NCI-H2227 (cell line): Measurements from ENCODE around the gene RAB8A.
A peak's percentile ranks its signal among the peaks of the same experiment; 100 is the strongest.

Source experiments
- DNase-seq: peaks from one replicate; lab custom pipeline; 2025; ENCODE audit not compliant: unreplicated experiment; lab: John Stamatoyannopoulos, UW

The RAB8A gene

DNA sequence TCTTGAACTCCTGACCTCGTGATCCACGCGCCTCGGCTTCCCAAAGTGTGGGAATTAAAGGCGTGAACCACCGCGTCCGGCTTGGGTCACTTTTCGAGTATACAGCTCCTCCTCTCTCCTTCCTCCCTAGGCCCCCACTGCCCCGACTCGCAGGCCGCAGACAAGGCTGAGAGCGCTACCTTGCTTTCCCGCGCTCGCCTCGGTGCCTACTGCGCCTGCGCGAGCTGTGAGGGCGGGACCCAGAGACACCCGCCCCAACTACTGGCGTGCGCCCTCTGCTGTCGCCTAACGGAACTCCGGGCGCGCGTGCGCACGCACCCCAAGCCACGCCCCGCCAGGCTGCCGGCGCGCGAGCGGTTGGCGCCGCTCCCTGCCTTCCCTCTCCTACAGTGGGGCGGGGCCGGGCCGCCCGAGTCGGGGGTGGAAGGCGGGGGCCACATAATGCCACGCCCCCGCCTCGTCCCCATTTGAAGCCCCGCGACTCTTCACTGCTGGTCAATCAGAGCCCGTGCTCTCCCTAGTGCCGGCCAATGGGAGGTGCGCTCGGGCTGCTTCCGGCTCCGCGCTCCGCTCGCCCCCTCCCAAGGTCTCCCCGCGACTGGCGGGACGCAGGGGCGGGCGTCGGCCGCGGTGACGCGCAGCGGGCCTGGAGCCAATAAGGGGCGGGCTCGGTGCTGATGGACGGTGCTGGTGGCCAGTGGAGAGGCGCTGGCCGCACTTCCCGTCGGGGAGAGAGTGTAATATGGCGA is at the start of gene RAB8A:
Gene RAB8A, plus strand, starts transcription at position 730 of the 749 bp plus-strand sequence. Its CDS starts 13 bp downstream, at position 743.
- peak; percentile 100 for DNase-seq

DNA sequence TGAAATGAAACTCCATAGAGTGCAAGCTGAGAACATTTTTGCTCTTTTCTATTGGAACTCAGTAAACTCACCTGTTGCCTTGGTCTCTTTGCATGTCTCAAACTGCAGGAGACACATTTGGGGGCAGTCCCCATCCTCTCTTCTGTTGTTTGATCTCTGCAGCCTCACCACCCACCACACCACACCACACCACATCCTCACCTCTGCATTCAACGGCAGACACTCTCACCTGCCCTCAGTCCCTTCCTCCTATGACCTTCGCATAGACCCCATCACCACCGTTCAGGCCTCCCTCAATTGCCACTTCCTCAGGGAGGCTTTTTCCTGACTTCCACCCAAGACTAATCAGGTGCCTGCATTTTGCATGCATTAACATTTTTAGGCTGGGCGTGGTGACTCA is 49.7 kb upstream of the RAB8A start:
- no peak for DNase-seq

DNA sequence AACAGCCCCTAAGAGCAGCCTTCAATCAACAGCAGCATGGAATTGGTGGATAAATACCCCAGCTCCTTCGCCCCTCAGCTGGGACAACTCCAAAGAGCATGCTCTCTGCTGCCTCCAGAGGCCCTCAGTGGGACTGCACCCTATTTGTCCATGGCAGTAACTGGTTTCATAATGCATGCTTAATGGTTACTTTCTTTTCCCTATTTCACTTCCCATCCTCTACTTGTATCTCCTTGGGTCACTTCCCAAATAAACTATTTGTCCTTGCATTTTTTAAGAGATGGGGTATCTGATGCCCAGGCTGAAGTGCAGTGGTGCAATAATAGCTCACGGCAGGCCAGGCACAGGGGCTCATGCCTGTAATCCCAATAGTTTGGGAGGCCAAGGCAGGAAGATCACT is 48.9 kb upstream of the RAB8A start:
- peak; percentile 54 for DNase-seq

DNA sequence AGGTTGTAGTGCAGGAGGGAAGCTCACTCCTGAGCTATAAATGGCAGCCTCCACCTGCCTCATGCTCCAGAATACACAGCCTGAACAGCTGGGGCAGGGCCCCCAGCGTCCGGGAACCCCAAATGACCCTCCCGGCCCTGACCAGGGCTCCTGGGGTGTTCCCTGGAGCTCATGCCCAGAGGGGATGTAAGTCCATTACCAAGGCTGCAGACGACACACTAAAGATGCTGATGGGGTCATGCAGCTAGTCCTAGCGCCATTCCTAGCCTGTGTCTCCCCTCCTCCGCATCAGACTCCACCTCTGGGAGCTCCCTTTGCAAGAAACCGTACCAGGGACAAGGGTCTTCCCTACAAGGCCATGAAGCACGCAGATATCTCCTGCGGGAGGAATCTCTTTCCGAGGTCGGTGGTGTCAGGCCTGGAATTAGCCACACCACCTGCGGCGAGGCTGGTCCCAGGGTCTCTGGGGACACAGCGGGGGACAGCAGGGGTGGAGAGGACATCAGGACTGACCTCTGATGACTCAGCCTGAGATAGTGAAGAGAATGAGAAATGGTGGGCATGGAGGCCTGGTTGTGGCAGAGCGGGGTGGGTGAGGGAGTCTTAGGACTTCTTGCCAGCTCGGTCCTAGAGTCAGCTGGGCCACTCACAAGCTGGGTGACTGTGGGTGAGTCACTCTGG is 47.3 kb upstream of the RAB8A start:
- no peak for DNase-seq

DNA sequence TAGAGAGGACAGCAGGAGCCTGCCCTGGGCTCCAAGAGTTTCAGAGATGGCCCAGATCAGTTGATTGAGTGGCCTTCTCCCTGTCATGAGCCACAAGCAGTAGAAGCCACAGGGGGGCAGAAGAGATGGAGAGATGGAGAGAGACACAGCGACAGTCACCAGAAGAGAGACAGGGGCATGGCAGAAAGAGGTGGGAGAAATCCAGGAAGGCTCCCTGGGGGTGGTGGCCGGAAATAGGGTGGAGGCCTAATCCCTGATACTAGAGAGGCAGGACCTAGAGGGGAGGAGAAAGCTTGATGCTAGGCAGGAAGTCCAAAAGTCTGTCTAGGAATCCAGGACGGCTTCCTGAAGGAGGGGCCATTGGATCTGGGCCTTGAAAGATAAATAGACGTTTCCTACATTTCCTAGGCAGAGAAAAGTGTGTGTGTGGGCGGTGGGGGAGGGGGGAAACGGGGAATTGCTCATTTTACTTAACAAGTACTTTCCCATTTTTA is 45.0 kb upstream of the RAB8A start:
- no peak for DNase-seq

DNA sequence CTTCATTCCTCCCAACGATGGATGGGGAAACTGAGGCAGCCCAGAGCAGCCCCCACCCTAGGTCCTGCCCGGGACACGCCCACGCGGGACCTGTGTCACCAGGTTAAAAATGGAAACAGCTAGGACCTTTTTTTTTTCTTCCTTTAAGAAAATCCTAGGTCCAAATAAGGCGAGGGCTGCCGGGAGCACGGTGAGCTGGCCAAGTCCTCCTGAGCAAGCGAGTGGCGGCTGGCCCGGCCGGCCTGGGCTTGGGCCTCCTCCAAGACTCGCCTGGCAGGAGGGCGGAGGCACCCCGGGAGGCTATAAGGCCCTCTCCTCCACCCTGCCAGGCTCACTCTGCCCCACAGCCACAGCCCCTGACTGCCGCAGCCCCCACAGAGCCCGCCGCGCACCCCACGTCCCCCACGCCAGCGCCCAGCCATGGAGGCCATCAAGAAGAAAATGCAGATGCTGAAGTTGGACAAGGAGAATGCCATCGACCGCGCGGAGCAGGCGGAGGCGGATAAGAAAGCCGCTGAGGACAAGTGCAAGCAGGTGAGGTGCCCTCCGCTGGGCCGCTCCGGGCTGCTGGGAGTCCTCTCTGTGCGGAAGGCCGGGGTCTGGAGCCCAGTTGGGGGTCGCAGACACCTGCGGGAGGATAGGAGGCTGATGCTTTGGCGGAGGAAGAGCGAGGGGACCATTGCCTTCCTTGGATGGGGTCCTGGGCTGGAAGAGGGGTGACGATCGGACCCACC is 44.3 kb upstream of the RAB8A start:
- no peak for DNase-seq

DNA sequence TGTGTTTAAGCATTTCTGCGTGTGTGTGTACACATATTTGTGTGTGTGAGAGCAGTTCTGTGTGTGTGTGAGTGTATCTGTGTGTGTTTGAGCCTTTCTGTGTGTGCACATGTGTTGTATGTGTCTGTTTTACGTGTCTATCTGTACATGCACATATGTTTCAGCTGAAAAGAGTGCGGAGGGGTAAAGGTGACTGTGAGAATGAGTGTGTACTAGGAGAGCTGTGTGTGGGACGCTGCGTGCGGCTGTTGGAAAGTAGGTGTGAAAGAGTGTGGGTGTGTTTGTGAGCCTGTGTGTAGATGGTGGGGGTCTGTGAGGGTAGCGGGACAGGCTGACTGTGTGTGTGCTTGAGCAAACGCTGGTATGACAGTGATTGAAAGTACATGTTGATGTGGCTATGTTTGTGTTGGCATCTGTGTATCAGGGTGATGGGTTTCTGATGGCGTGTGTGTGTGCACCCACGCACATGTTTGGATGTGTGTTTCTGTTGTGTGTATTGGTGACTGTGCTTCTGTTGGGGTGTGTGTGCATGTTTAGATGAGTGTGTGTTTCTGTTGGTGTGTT is 42.9 kb upstream of the RAB8A start:
- no peak for DNase-seq

DNA sequence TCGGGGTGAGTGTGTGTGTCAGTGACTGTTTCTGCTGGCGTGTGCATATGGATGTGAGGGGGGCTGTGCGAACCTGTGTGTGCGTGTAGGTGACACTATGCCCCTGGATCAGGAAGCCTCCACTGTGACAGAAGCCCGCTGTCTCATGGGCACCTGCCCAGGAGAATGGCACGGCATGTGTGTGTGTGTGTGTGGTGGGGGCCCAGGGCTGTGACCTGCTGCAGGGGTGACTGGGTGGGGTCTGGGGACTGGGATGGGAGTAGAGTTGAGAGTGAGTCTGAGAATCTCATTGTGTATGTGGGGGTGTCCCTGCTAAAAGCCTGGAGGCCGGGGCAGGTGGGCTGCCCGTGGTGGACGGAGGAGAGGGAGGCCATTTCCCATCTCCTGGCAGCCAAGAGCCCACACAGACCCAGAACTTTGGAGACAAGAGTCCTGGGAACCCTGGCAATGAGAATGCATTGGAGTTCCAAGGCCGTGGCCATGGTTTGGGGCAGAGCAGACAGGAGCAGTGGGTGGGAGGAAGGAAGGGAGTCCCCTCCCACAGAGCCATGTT is 41.8 kb upstream of the RAB8A start:
- DNase-seq: no peak

DNA sequence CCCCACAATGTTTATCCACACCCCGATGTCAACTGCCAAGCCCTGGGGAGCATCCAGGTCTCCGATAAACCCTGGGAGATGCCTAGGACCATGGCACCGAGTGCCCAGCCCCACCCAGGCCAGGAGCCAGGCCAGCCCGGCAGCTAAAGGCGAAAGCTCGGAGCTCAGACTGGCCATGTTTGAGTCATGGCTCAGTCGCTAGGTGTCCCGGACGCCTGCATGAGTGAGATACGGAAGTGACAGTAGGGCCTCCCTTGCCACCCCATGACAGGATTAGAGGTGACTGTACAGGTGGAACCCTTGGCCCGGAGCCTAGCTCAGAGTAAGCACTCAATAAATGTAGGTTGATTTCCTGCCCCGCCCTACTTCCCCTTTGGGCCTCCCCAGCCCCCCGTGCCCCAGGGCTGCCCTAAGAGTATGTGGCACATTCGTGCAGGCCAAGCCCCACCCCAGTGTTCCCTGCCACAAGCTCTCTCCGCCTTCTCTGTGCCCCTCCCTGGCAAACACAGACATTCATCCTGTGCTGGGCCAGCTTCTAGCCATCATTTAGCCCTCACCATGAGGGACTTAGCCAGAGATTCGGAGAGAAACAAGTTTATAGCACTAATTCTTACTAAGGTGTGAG is 41.2 kb upstream of the RAB8A start:
- no peak for DNase-seq

DNA sequence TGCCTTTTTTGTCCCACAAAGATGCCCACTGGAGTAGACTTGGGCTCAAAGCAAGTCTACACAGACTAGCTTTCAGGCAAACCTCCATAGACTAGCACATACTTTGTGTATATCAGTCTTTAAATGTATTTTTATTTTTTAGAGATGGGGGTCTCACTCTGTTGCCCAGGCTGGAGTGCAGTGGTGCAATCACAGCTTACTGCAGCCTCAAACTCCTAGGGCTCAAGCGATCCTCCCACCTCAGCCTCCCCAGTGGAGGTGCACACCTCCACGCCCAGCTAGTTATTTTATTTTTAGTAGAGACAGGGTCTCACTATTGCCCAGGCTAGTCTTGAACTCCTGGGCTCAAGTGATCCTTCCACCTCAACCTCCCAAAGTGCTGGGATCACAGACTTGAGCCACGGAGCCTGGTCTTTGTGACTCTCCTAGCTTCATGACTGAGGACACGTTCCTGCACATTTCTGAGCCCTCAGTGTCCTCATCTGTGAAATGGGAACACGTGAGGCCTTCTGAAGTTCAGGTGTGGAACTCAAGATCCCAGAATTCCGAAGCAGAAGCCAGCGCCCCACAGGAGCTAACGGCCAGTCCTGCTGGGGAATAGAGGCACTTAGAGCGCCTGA is 40.5 kb upstream of the RAB8A start:
- DNase-seq: no peak

DNA sequence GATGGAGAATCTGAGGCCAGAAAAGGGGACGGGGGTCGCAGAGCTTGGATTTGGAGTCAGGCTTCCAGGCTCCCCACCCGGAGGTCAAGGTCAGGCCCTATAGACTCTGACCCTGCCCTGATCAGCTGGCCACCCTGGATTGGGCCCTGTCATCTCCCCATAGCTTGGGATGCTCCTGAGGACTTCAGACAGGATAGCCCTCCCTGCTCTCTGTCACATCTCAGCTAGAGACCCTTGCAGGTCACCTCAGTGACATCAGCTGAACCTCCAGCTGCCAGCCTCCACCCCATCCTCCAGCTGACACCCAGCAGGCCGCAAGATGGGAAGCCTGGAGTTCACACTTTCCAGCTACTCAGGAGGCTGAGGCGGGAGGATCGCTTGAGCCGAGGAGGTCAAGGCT is 38.2 kb upstream of the RAB8A start:
- DNase-seq: no peak

DNA sequence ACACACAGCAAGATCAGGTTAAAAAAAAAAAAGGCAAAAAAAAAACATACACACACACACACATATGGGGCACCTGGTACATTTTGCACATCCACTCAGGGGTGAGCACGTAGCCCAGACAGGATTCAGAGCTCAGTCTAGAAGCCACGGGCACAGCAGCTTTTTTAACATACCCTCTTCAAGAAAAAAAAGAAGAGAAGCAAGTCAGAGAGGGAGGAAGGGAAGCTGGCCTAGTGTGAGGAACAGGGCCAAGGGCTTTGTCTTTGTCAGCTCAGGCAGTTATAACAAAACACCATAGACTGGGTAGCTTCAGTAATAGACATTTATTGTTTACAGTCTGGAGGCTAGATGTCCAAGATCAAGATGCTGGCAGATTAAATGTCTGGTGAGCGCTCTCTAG is 37.7 kb upstream of the RAB8A start:
- no peak for DNase-seq

DNA sequence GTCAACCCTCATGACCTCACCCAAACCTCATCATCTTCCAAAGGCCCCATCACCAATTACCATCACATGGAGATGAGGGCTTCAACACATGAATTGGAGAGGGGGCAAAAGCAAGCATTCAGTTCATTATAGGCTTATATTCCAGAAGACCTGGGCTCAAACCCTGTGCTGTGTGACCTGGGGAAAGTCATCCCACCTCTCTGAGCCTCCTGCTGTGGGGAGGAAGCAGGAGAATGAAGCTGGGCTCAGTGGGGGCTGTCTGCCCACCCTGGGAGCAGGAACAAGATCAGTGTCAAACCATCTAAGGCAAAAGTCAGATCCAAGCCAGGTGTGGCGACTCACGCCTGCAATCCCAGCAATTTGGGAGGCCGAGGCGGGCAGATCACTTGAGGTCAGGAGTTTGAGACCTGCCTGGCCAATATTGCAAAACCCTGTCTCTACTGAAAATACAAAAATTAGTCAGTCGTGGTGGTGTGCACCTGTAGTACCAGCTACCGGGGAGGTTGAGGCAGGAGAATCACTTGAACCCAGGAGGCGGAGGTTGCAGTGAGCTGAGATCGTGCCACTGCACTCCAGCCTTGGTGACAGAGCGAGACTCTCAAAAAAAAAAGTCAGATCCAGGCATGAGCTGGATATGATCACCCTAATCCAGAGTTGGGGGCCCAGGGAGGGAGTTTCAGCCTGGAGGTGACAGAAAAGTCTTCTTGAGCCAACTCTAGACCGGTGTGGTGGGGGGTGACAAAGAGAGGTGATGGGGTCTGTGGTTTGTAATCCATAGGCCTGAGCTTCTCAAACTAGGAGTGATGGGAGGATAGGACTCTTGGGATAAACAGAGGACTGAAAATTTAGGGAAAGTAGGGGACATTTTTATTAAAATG is 37.0 kb upstream of the RAB8A start:
- no peak for DNase-seq

DNA sequence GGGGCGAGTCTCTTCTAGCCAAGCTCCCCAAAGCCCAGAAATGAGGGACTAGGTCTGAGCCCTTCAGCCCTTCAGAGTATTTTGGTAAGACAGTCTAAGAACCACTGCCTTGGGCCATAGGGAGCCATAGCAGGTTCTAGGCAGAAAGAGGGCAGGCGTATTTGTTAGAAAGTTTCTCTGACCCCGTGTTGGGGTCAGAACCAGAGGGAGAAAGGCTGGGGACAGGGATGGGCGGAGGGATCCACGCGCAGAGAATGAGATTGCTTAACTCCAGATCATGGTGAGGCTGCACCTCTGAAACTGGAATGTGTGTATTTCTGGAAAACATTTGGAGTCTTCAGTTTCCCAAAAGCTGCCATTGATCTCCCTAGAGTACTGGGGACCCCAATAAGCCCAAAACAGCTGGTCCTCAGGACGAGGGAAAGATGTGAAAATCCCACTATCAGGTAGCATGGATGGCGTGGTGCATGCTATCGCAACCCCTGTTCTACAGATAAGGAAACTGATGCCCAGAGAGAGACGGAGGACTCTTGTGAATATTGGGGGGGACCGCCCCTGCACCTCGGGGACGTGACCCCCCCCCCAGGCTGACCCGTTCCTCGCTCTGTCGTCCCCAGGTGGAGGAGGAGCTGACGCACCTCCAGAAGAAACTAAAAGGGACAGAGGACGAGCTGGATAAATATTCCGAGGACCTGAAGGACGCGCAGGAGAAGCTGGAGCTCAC is 36.1 kb upstream of the RAB8A start:
- no peak for DNase-seq

DNA sequence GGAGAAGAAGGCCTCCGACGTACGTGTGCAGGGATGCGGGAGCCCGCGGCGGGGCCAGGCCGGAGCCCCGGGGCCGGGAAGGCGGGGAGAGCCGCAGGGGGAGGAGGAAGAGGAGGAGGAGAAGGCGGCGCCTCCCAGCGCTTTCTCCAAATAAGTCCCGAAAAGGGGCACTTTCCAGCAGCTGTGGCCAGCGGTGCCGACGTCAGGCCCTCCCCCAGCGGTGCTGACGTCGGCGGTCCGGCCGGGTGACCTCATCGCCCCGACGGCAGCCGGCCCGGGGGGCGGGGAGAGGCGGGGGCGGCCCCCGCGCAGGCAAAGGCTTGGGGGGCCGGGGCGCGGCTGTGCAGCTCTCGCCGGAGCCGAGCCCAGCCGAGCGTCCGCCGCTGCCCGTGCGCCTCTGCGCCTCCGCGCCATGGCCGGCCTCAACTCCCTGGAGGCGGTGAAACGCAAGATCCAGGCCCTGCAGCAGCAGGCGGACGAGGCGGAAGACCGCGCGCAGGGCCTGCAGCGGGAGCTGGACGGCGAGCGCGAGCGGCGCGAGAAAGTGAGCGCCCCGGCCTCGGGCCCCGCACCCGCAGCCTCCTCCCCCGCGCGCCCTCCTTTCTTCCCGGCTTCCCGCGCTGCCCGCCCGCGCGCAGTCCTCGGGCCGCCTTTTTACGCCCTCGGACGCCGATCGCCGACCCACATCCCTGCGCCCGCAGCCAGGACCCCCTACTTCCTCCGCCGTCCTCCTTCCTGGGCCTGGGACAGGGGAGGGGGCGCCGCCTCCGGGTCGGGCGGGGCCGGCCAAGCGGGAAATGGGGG is 35.3 kb upstream of the RAB8A start, which contains the start of gene TPM4:
Gene TPM4, plus strand, starts transcription at position 342 of the 804 bp plus-strand sequence. Its CDS starts 71 bp downstream, at position 413.
- DNase-seq: peak; percentile 78

DNA sequence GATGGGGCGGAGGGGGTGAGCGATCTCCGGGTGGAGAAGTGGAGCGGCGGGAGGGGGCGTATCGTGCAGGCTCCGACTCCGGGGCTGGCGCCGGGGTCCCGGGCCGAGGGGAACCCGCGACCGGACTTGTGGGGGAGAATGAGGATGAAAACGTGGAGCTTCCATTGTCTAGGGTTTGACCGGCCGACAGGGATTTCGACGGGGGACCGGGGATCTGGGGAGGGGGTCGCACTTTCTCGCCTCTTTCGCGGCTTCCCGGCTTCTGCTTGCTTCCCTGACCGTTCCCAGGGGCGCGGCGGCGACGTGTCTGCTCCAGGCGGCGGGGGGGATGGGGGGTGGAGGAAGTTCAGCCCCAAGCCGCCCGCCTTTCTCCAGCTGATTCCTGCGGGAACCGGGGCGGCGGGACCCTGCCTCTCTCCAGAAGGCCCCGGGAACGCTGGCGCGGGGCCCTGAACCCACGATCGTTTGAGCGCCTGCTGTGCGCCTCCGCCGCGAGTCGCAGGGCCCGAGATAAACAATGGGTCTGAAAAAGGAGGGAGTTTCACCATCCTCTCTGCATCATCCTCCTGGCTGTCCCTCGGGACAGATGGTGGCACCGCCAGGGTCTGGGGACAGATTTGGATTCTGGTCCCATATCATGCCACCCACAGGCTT is 34.6 kb upstream of the RAB8A start:
- DNase-seq: peak; percentile 41
